Skeletal muscle tissue (tissue), 4 donors: Measurements from ENCODE around the gene MVB12B. TPM values are rescaled to one million over a fixed set of nuclear protein-coding genes. Genes with fewer than 3 reads are reported as not detected.
"Not testable (repeated sequence)": the region's sequence is repeated elsewhere in the genome, so short reads cannot be mapped to it uniquely, and the experiment has no call there.

Source experiments
- H3K27ac ChIP-seq: one replicate; pipeline ENCODE4 v1.7.0; 2013; ENCODE audit warnings: mild to moderate bottlenecking, low read depth, low read length, inconsistent platforms
- H3K27me3 ChIP-seq, 3 donors: one replicate each; pipeline ENCODE4 v1.7.0; 2013; ENCODE audit warnings: low read length in 3 of 3; ENCODE audit not compliant: control insufficient read depth in 3 of 3, insufficient read depth in 3 of 3
- H3K36me3 ChIP-seq, 3 donors: one replicate each; pipeline ENCODE4 v1.7.0; 2013; ENCODE audit warnings: low read length in 3 of 3; ENCODE audit not compliant: control insufficient read depth in 3 of 3, insufficient read depth in 3 of 3
- H3K4me1 ChIP-seq, 3 donors: one replicate each; pipeline ENCODE4 v1.7.0; 2013; ENCODE audit warnings: low read length in 3 of 3, mild to moderate bottlenecking in 3 of 3; ENCODE audit not compliant: control insufficient read depth in 3 of 3, insufficient read depth in 3 of 3
- H3K4me3 ChIP-seq, 3 donors: one replicate each; pipeline ENCODE4 v1.7.0; 2013; ENCODE audit warnings: low read length in 3 of 3
- H3K9ac ChIP-seq, 3 donors: one replicate each; pipeline ENCODE4 v1.7.0; 2013; ENCODE audit warnings: low read length in 3 of 3, mild to moderate bottlenecking in 3 of 3, moderate library complexity in 2 of 3, low read depth in 1 of 3
- H3K9me3 ChIP-seq, 3 donors: one replicate each; pipeline ENCODE4 v1.7.0; 2013; ENCODE audit warnings: low read length in 3 of 3; ENCODE audit not compliant: control insufficient read depth in 3 of 3
- total RNA-seq: library from RNA; depleted of rRNA; stranded (reverse); fragments of >200 nt; gene quantifications from one replicate; pipeline ENCODE4 v1.2.3, GENCODE V29; 2014
- donor health status: Osteomylitis.

Gene MVB12B
- total RNA-seq, 1 donor from 2014 or later = 13.0 TPM

DNA sequence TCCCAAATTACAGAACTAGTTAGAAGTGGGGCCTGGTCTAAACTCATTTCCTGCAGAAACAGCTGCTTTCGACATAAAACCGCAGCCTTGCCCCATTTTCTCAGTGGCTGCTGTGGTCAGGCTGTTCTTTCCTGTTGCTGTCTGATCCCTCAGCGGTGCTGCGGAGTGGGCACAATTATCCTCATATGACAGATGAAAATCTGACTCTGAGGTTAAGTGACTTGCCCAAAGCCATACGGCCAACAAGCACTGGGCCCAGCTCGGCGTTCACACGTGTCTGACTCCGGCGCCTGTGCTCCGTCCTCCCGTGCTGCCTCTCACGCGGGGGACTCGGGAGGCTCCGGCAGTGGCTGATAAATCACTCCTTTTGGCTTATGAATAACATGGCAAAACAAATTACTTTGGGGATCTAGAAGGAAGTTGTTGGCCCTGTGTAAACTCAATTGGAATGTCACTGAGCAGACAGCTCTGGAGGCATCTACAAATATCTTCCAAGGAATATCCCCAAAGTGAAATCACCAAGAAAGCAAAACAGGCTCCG is 144.5 kb downstream of the MVB12B start:
- Histone ChIP-seq H3K27ac (peak overlapping the region; percentile 34), H3K9me3 (no peaks in the 10 kb centered on the region), H3K4me3 (no peak overlapping the region), H3K4me1 (peaks cover 0 to 19% (median 6%) of the 10 kb centered on the region in 3 donors), H3K9ac (no peak overlapping the region), H3K27me3 (no peaks in the 10 kb centered on the region), H3K36me3 (peaks cover 0 to 7% (median 7%) of the 10 kb centered on the region in 3 donors)

- H3K9me3 ChIP-seq = no peaks in the 10 kb centered on the region
- no peak overlapping the region for H3K9ac ChIP-seq
- H3K4me1 ChIP-seq = peaks cover 0 to 19% (median 6%) of the 10 kb centered on the region in 3 donors
- H3K4me3 ChIP-seq = no peak overlapping the region
- H3K27me3 ChIP-seq = no peaks in the 10 kb centered on the region
- H3K27ac ChIP-seq = no peak overlapping the region
- peaks cover 0 to 7% (median 7%) of the 10 kb centered on the region in 3 donors for H3K36me3 ChIP-seq
Measured at GRCh38 chr9:126472198-126472947, 145.7 kb downstream of the MVB12B start.

- peaks cover 0 to 7% (median 7%) of the 10 kb centered on the region in 3 donors for H3K36me3 ChIP-seq
- no peak overlapping the region for H3K4me3 ChIP-seq
- H3K27ac ChIP-seq = no peak overlapping the region
- peaks cover 0 to 19% (median 6%) of the 10 kb centered on the region in 3 donors for H3K4me1 ChIP-seq
- H3K9ac ChIP-seq = no peak overlapping the region
- H3K9me3 ChIP-seq = no peaks in the 10 kb centered on the region
- no peaks in the 10 kb centered on the region for H3K27me3 ChIP-seq
Measured at GRCh38 chr9:126472948-126473298, 146.3 kb downstream of the MVB12B start.

GRCh38 chr9:126474206-126474765 is 147.7 kb downstream of the MVB12B start:
- Histone ChIP-seq H3K27me3 (no peaks in the 10 kb centered on the region), H3K4me1 (peaks cover 0 to 18% (median 6%) of the 10 kb centered on the region in 3 donors), H3K4me3 (no peak overlapping the region), H3K9ac (no peak overlapping the region), H3K9me3 (no peaks in the 10 kb centered on the region), H3K36me3 (peaks cover 0 to 7% (median 2%) of the 10 kb centered on the region in 3 donors), H3K27ac (no peak overlapping the region)

- Histone ChIP-seq H3K36me3 (peaks cover 0 to 4% (median 4%) of the 10 kb centered on the region in 3 donors), H3K4me3 (no peak overlapping the region), H3K27me3 (no peaks in the 10 kb centered on the region), H3K4me1 (peaks cover 0 to 15% (median 6%) of the 10 kb centered on the region in 3 donors), H3K27ac (no peak overlapping the region), H3K9ac (no peak overlapping the region), H3K9me3 (no peaks in the 10 kb centered on the region)
Measured at GRCh38 chr9:126474786-126475485, 148.3 kb downstream of the MVB12B start.

GRCh38 chr9:126475933-126476555 is 149.4 kb downstream of the MVB12B start:
- Histone ChIP-seq H3K36me3 (peaks cover 0 to 6% (median 4%) of the 10 kb centered on the region in 3 donors), H3K27ac (no peak overlapping the region), H3K27me3 (no peaks in the 10 kb centered on the region), H3K9me3 (no peaks in the 10 kb centered on the region), H3K4me3 (no peak overlapping the region), H3K9ac (no peak overlapping the region), H3K4me1 (peaks cover 0 to 8% (median 0%) of the 10 kb centered on the region in 3 donors)

- H3K4me3 ChIP-seq = not testable (repeated sequence)
Measured at GRCh38 chr9:126477432-126477831, 150.8 kb downstream of the MVB12B start.

GRCh38 chr9:126478216-126478981 is 151.8 kb downstream of the MVB12B start:
- no peak overlapping the region for H3K9ac ChIP-seq
- H3K36me3 ChIP-seq = peaks cover under 1 to 12% (median 8%) of the 10 kb centered on the region in 3 donors
- no peaks in the 10 kb centered on the region for H3K9me3 ChIP-seq
- H3K4me3 ChIP-seq = no peak overlapping the region
- H3K4me1 ChIP-seq = peaks cover 0 to 11% (median 9%) of the 10 kb centered on the region in 3 donors
- no peaks in the 10 kb centered on the region for H3K27me3 ChIP-seq
- H3K27ac ChIP-seq = no peak overlapping the region

More at GRCh38 chr9:126477432-126477831, 150.8 kb downstream of the MVB12B start:
- H3K9me3 ChIP-seq, H3K9ac ChIP-seq, H3K27ac ChIP-seq, H3K27me3 ChIP-seq, H3K4me1 ChIP-seq: not testable (repeated sequence)
- H3K36me3 ChIP-seq = peaks cover 0 to 12% (median 8%) of the 10 kb centered on the region in 3 donors

GRCh38 chr9:126479515-126479914 is 152.9 kb downstream of the MVB12B start:
- peaks cover 7 to 15% (median 11%) of the 10 kb centered on the region in 3 donors for H3K36me3 ChIP-seq
- peaks cover 0 to 11% (median 6%) of the 10 kb centered on the region in 3 donors for H3K4me1 ChIP-seq
- no peaks in the 10 kb centered on the region for H3K9me3 ChIP-seq
- no peak overlapping the region for H3K9ac ChIP-seq
- no peak overlapping the region for H3K27ac ChIP-seq
- H3K27me3 ChIP-seq = no peaks in the 10 kb centered on the region
- no peak overlapping the region for H3K4me3 ChIP-seq
